ENCODE data around the gene RAB15. TPM values are rescaled to one million over a fixed set of nuclear protein-coding genes. Genes with fewer than 3 reads are reported as not detected.

Gene RAB15
- total RNA-seq, 1 donor from 2014 or later: 4.9 TPM

- DNase-seq: no peak
Measured at GRCh38 chr14:64955297-64955696, 16.8 kb downstream of the RAB15 start.

GRCh38 chr14:64954491-64955240 lies 17.5 kb downstream of the RAB15 start:
- no peak for DNase-seq

- no peak for DNase-seq
Measured at GRCh38 chr14:64953661-64954060, 18.5 kb downstream of the RAB15 start.

- DNase-seq: peak; percentile 25
Measured at GRCh38 chr14:64953310-64953654, 18.9 kb downstream of the RAB15 start.

GRCh38 chr14:64952598-64953309 lies 19.4 kb downstream of the RAB15 start:
- no peak for DNase-seq

- DNase-seq: no peak
Measured at GRCh38 chr14:64951724-64952123, 20.4 kb downstream of the RAB15 start.

- DNase-seq: no peak
Measured at GRCh38 chr14:64951291-64951690, 20.8 kb downstream of the RAB15 start.

GRCh38 chr14:64950889-64951288 lies 21.2 kb downstream of the RAB15 start:
- no peak for DNase-seq

GRCh38 chr14:64948612-64949210 lies 23.4 kb downstream of the RAB15 start:
- DNase-seq: no peak

- no peak for DNase-seq
Measured at GRCh38 chr14:64947710-64948611, 24.2 kb downstream of the RAB15 start.

- no peak for DNase-seq
Measured at GRCh38 chr14:64946310-64947045, 25.7 kb downstream of the RAB15 start.

GRCh38 chr14:64945431-64946178 lies 26.5 kb downstream of the RAB15 start:
- no peak for DNase-seq

- DNase-seq: no peak
Measured at GRCh38 chr14:64944861-64945260, 27.3 kb downstream of the RAB15 start.

GRCh38 chr14:64944041-64944440 lies 28.1 kb downstream of the RAB15 start:
- no peak for DNase-seq

- DNase-seq: no peak
Measured at GRCh38 chr14:64943556-64943955, 28.6 kb downstream of the RAB15 start.

GRCh38 chr14:64942531-64943111 lies 29.5 kb downstream of the RAB15 start, which contains the start of gene GPX2:
TSS of gene GPX2 (minus strand) at chr14:64942745. CDS start at chr14:64942726, 19 bp downstream.
- no peak for DNase-seq

- DNase-seq: no peak
Measured at GRCh38 chr14:64940336-64940910, 31.7 kb downstream of the RAB15 start.

GRCh38 chr14:64939817-64940190 lies 32.3 kb downstream of the RAB15 start:
- DNase-seq: no peak

GRCh38 chr14:64938972-64939816 lies 32.9 kb downstream of the RAB15 start:
- DNase-seq: no peak
